SK-N-MC (cell line): Measurements from ENCODE around the gene RBKS.

Source experiments
- DNase-seq: peaks from one replicate; pipeline ENCODE4 v3.0.0-alpha.2; 2011; ENCODE audit warnings: low read depth, low spot score
- H3K27ac ChIP-seq: fragments of 200-600 bp; sonication (generic); 2 replicates; pipeline ENCODE4 v1.5.1; 2016; ENCODE audit warnings: mixed run types
- H3K36me3 ChIP-seq: fragments of 200-600 bp; sonication (generic); 2 replicates; pipeline ENCODE4 v1.6.1; 2017; ENCODE audit warnings: antibody characterized with exemption, low read length, mixed read lengths; ENCODE audit not compliant: insufficient read depth
- H3K4me3 ChIP-seq: fragments of 200-600 bp; sonication (generic); 2 replicates; pipeline ENCODE4 v1.5.1; 2016
- H3K9ac ChIP-seq: fragments of 200-600 bp; sonication (generic); 2 replicates; pipeline ENCODE4 v1.8.0; 2017; ENCODE audit warnings: mixed run types, mixed read lengths; ENCODE audit not compliant: insufficient read length
- H3K9me3 ChIP-seq: fragments of 200-600 bp; sonication (generic); 2 replicates; pipeline ENCODE4 v1.6.1; 2017; ENCODE audit warnings: low read depth, mild to moderate bottlenecking, antibody characterized with exemption, low read length, moderate library complexity, mixed read lengths
- EZH2 ChIP-seq: fragments of 200-600 bp; sonication (generic); IDR thresholded peaks from one replicate; pipeline ENCODE4 v1.6.1; 2017; ENCODE audit warnings: antibody characterized with exemption
- FOXP2 ChIP-seq: optimal IDR thresholded peaks from 2 replicates; pipeline ENCODE3; 2011; ENCODE audit warnings: mild to moderate bottlenecking, moderate library complexity; ENCODE audit not compliant: insufficient read depth; ENCODE audit errors: extremely low read length, control extremely low read depth
- POLR2AphosphoS5 ChIP-seq: IDR thresholded peaks from 2 replicates; pipeline ENCODE4 v1.6.1; 2012; ENCODE audit warnings: mild to moderate bottlenecking, low read depth, low read length, borderline replicate concordance

Gene RBKS

DNA sequence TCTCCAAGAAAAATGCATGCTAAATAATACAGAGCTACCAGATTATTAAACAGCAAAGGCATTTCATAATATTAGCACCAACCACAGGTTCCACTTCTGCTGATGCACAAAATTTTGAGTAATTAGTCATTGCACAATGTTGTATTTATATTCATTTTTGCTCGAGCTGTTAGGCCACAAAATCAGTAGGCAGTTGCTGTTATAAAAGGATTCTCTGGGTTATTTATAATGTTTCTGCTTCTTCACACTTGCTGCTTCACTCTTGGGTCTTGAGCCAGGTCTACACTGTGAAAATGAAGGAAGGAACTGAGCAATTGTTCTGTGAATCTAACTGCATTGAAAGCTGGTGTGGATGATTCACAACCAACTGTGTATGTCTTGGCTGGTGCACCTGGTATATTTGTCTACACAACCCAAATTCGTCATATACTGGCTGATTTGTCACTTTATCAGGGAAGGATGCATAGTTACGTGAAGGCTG is 80.4 kb downstream of the RBKS start:
- no peak overlapping the region for H3K9ac ChIP-seq
- H3K36me3 ChIP-seq = no peaks in the 10 kb centered on the region
- TF ChIP-seq EZH2 = no peak
- TF ChIP-seq POLR2AphosphoS5 = peak; percentile 45; the same call in 1 of the 2 replicates
- H3K9me3 ChIP-seq = no peaks in the 10 kb centered on the region
- peak; percentile 66 for DNase-seq
- peak overlapping the region; percentile 65; the same call in 1 of the 2 replicates for H3K27ac ChIP-seq
- 0 out of 2 replicates have a peak overlapping the region, but pooled peaks have one; percentile 17 for H3K4me3 ChIP-seq

DNA sequence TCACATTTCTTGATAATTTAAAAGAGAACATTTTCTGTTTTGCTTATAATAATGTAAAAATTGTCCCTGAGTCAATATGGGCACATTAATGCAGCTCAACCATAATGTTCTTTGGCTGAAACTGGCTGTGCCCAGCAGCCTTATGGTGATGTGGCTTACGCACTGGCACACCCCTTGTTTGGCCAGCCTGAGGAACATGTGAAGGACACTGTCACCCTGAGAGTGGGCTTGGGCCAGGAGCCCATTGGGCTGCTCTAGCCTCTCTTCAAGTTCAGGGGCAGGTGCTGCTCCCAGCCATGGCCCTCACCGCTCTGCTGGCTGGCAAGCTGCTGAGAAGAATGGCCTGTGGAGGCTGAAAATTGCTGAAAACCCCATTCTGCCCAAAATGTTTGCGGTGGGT is 81.2 kb downstream of the RBKS start:
- Histone ChIP-seq H3K36me3 (no peaks in the 10 kb centered on the region), H3K4me3 (no peak overlapping the region), H3K9me3 (no peaks in the 10 kb centered on the region), H3K27ac (peak overlapping the region; percentile 65; the same call in 1 of the 2 replicates), H3K9ac (peak overlapping the region; percentile 16)
- no peak for TF ChIP-seq EZH2
- DNase-seq = no peak

DNA sequence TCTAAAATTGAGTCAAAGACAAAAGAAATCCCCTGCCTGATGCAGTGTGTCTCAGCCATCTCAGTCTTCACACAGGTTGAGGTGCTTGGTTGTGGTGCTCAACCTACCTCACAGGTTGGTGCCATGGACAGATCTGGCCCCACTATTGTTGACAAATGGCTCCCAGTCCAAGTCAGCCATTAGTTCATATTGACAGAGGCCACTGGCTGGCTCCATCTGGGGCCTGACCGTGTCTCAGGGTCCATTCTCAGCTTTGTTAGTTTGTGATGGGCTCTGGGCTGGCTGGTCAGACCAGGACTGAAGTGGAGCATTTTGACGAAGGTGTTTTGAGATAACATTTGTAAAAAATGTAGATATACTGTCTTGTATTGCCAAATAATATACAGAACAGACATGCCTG is 81.8 kb downstream of the RBKS start:
- no peak for DNase-seq
- TF ChIP-seq EZH2 (no peak), POLR2AphosphoS5 (no peak), FOXP2 (no peak)
- no peak overlapping the region for H3K4me3 ChIP-seq
- H3K9me3 ChIP-seq = no peaks in the 10 kb centered on the region
- no peaks in the 10 kb centered on the region for H3K36me3 ChIP-seq
- no peak overlapping the region for H3K9ac ChIP-seq
- H3K27ac ChIP-seq = no peak overlapping the region

DNA sequence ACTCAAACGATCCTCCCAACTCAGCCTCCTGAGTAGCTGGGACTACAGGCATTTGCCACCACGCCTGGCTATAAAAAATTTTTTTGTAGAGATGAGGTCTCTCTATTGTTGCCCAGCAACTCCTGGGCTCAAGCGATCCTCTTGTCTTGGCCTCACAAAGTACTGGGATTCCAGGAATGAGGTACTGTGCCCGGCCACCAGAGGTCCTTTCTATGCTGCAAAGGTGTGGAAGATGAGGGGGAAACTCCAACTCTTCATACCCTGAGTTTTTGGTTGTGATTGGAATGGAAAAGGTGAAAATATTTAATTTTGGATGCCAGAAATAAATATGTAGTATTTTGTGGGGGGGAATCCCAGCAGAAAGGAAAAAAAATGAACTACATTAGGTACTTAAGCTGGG is 82.7 kb downstream of the RBKS start:
- DNase-seq = no peak
- Histone ChIP-seq H3K27ac (no peak overlapping the region), H3K4me3 (no peak overlapping the region), H3K36me3 (no peaks in the 10 kb centered on the region), H3K9me3 (no peaks in the 10 kb centered on the region), H3K9ac (no peak overlapping the region)
- TF ChIP-seq POLR2AphosphoS5 (no peak), FOXP2 (no peak), EZH2 (no peak)

DNA sequence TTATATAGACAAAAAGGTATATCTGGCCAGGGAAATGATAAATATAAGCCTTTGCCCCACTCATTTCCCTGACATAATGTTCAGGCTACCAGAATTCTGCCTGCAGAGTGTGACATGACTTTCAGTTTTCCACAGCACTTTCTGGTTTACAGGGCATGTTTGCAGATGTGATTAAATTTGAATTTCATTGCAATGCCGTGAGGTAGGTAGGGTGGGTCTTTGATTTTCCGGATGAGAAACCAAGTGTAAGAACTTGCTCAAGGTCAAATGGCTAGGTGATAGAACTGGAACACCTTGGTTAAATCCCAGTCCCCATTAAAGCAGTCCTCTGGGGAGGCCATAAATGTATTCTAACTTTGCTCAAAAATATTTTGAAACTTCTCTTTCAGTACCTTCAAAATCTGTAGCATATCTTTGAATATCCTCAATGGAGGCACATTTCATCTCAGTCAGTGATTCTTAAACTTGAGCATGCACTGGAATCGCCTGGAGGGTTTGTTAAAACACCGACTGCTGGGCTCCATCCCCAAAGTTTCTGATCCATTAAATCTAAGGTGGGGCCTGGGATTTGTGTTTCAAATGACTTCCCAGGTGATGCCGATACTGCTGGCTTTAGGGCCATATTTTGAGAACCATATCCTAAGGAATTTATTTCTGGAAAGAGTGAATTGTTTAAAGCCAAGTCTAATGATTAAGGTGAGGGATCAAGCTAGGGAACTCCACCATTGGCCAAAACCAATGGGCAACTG is 83.7 kb downstream of the RBKS start:
- Histone ChIP-seq H3K36me3 (no peaks in the 10 kb centered on the region), H3K4me3 (no peak overlapping the region), H3K27ac (no peak overlapping the region), H3K9me3 (no peaks in the 10 kb centered on the region), H3K9ac (no peak overlapping the region)
- TF ChIP-seq EZH2 (no peak), POLR2AphosphoS5 (no peak), FOXP2 (no peak)
- no peak for DNase-seq

DNA sequence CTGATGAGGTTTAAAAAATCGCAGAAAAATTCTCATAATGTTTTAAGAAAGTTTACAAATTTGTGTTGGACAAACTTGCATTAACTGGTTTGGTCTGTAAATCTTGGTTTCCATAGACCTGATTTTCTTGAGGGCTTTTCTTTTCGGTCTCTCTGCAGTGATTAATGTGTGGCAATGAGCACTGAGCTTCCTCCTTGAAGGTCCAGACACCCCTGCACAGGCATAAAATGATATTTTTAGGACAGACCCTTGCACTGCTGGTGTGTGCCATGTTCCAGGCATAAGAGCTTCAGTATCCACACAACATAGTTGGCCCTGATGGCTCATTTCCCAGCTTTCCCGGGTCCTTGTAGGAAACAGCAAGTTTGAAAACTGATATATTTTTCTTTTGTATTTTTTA is 85.0 kb downstream of the RBKS start:
- no peak overlapping the region for H3K4me3 ChIP-seq
- DNase-seq = no peak

DNA sequence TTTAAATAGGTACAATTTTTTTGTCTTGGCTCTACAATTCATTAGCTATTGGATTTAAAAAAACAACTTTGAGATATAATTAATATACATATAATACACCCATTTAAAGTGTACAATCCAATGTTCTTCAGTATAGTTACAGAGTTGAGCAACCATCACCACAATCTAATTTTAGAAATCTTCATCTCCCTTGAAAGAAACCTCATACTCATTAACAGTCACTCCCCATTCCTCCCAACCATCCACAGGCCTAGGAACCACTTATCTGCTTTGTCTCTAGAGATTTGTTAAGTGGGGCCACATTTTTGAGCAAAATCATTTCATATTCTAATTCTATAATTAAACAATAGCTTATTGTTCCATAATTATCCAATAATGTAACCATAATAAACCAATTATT is 86.0 kb downstream of the RBKS start:
- Histone ChIP-seq H3K4me3 (no peak overlapping the region), H3K9me3 (no peaks in the 10 kb centered on the region), H3K27ac (no peak overlapping the region), H3K36me3 (no peaks in the 10 kb centered on the region), H3K9ac (no peak overlapping the region)
- no peak for DNase-seq
- TF ChIP-seq FOXP2 = no peak
- TF ChIP-seq EZH2 = no peak
- TF ChIP-seq POLR2AphosphoS5 = no peak

More for the DNA sequence above, 85.0 kb downstream of the RBKS start:
- Histone ChIP-seq H3K9me3 (no peaks in the 10 kb centered on the region), H3K27ac (no peak overlapping the region), H3K9ac (no peak overlapping the region), H3K36me3 (no peaks in the 10 kb centered on the region)
- TF ChIP-seq FOXP2 (no peak), POLR2AphosphoS5 (no peak)

DNA sequence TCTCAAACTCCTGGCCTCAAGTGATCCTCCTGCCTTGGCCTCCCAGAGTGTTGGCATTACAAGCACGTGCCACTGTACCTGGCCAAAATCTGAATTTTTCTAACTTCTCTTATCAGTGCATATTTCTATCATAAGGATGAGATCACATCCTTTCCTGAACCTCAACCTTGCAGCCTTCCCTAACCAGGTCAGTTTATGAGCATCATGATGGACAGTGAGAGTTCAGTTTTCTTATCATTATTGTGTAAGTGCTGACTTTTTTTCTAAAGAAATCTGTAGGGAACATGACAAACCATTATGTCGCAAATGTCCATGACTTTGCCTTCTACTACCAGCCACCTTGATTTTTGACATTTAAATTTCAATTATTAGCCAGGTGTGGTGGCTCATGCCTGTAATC is 87.1 kb downstream of the RBKS start:
- no peak overlapping the region for H3K9ac ChIP-seq
- DNase-seq = no peak
- H3K36me3 ChIP-seq = no peaks in the 10 kb centered on the region
- H3K9me3 ChIP-seq = no peaks in the 10 kb centered on the region
- no peak overlapping the region for H3K4me3 ChIP-seq
- no peak for TF ChIP-seq FOXP2
- TF ChIP-seq EZH2 = no peak
- TF ChIP-seq POLR2AphosphoS5 = no peak
- H3K27ac ChIP-seq = no peak overlapping the region

DNA sequence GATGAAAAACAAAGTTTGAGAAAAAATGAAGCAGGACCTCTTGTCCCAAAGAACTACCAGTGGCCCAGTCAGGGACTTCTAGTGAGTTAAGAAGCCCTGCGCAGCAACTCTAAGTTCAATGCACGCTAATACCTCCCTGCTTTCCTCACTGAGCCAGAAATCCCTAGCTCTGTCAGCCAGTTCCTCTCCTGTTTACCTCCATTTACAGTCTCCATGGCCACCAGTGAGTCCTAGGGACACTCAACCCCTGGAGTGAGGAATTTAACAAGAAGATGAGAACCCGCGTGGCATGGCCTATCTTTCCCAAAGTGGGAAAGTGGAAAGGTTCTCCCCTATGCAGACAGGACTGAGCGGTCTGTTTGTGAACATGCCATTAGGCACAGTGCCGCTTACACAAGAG is 87.6 kb downstream of the RBKS start:
- TF ChIP-seq FOXP2 (no peak), POLR2AphosphoS5 (no peak), EZH2 (no peak)
- Histone ChIP-seq H3K36me3 (no peaks in the 10 kb centered on the region), H3K9ac (no peak overlapping the region), H3K9me3 (no peaks in the 10 kb centered on the region), H3K27ac (no peak overlapping the region), H3K4me3 (no peak overlapping the region)
- DNase-seq = no peak
